Naive thymus-derived CD8-positive, alpha-beta T cell (primary cell): ENCODE data around the gene CDCA7L. TPM values are rescaled to one million over a fixed set of nuclear protein-coding genes. Genes with fewer than 3 reads are reported as not detected.

ENCODE experiments used
- ATAC-seq, 2 donors: fragments of 150-1000 bp; cut with Tn5 transposase in 1 of 2; sonication (Bioruptor Pico), chemical (Tn5 transposase) in 1 of 2; 1 replicate in 1 of 2; 2 replicates in 1 of 2; pipeline ENCODE4 v1.10.0; 2021; ENCODE audit warnings: mild to moderate bottlenecking in 2 of 2, moderate library complexity in 2 of 2
- POLR2A ChIA-PET: fragments of 350-600 bp; sonication (Branson Sonifier 250); formaldehyde crosslinking; loops from one replicate; lab custom pipeline; 2021; ENCODE audit warnings: antibody characterized with exemption; lab: Charles Lee
- DNase-seq, 10 donors: peaks; one replicate each; pipeline versions ENCODE4 v3.0.0 to v3.0.0-alpha.2; 2020 to 2022
- H3K27ac Mint-ChIP-seq, 10 donors: one replicate each; pipeline ENCODE4 v1.8.0; 2020 to 2022; ENCODE audit warnings: mild to moderate bottlenecking in 10 of 10, mixed read lengths in 10 of 10, moderate library complexity in 4 of 10, inconsistent platforms in 1 of 10
- H3K27me3 Mint-ChIP-seq, 5 donors: one replicate each; pipeline ENCODE4 v1.8.0; 2021 to 2022; ENCODE audit warnings: mixed read lengths in 5 of 5
- H3K36me3 Mint-ChIP-seq, 3 donors: one replicate each; pipeline ENCODE4 v1.8.0; 2020 to 2022; ENCODE audit warnings: mixed read lengths in 3 of 3, mild to moderate bottlenecking in 2 of 3, inconsistent platforms in 1 of 3
- H3K4me1 Mint-ChIP-seq, 4 donors: one replicate each; pipeline ENCODE4 v1.8.0; 2021 to 2022; ENCODE audit warnings: mixed read lengths in 4 of 4
- H3K4me3 Mint-ChIP-seq, 10 donors: one replicate each; pipeline ENCODE4 v1.8.0; 2020 to 2022; ENCODE audit warnings: mild to moderate bottlenecking in 10 of 10, mixed read lengths in 10 of 10, moderate library complexity in 6 of 10, inconsistent platforms in 1 of 10
- H3K9me3 Mint-ChIP-seq, 9 donors: one replicate each; pipeline ENCODE4 v1.8.0; 2020 to 2022; ENCODE audit warnings: mixed read lengths in 9 of 9, mild to moderate bottlenecking in 3 of 9, inconsistent platforms in 1 of 9, moderate library complexity in 1 of 9
- polyA plus RNA-seq, 3 donors: library from polyadenylated mRNA; unstranded; fragments of 300-500 nt; fragmentation: Illumina TruSeq; gene quantifications; one replicate each; pipeline ENCODE4 v1.2.3, GENCODE V29; 2021
- total RNA-seq, 8 experiments: library from RNA in 2 of 8; stranded (reverse) in 2 of 8; gene quantifications; one replicate each; pipeline ENCODE4 v1.2.3 and lab custom pipeline; 2021 to 2026

CDCA7L gene
- total and polyA plus RNA-seq, 5 experiments from 2014 or later: 23.9 to 48.7 (median 38.5) TPM

GRCh38 chr7:21962677-21963076, 17.0 kb upstream of the CDCA7L start:
- POLR2A ChIA-PET: no interaction called here
- no peaks in the 10 kb centered on the region for H3K9me3 Mint-ChIP-seq
- DNase-seq (no peak), ATAC-seq (no peak)
- H3K27ac Mint-ChIP-seq: no peak overlapping the region
- peaks cover 1 to 35% (median 6%) of the 10 kb centered on the region in 4 donors for H3K4me1 Mint-ChIP-seq
- peaks cover 0 to 4% (median 0%) of the 10 kb centered on the region in 5 donors for H3K27me3 Mint-ChIP-seq
- no peaks in the 10 kb centered on the region for H3K36me3 Mint-ChIP-seq
- no peak overlapping the region for H3K4me3 Mint-ChIP-seq

GRCh38 chr7:21960922-21961321, 15.2 kb upstream of the CDCA7L start:
- H3K9me3 Mint-ChIP-seq: no peaks in the 10 kb centered on the region
- H3K36me3 Mint-ChIP-seq: no peaks in the 10 kb centered on the region
- no peak for DNase-seq
- H3K4me1 Mint-ChIP-seq: peaks cover 0 to 21% (median 0%) of the 10 kb centered on the region in 4 donors
- no peak for ATAC-seq
- no peak overlapping the region for H3K4me3 Mint-ChIP-seq
- H3K27me3 Mint-ChIP-seq: peaks cover 0 to 4% (median 0%) of the 10 kb centered on the region in 5 donors
- H3K27ac Mint-ChIP-seq: no peak overlapping the region
- POLR2A ChIA-PET: no interaction called here

GRCh38 chr7:21959387-21959776, 13.7 kb upstream of the CDCA7L start:
- POLR2A ChIA-PET: no interaction called here
- Mint-ChIP-seq H3K27me3 (peaks cover 0 to 4% (median 0%) of the 10 kb centered on the region in 5 donors), H3K4me3 (no peak overlapping the region), H3K9me3 (no peaks in the 10 kb centered on the region), H3K27ac (no peak overlapping the region), H3K36me3 (no peaks in the 10 kb centered on the region), H3K4me1 (peaks cover 0 to 10% (median 0%) of the 10 kb centered on the region in 4 donors)
- no peak for DNase-seq
- no peak for ATAC-seq

GRCh38 chr7:21953781-21954180, 8.1 kb upstream of the CDCA7L start:
- H3K27me3 Mint-ChIP-seq: no peaks in the 10 kb centered on the region
- peaks cover 0 to 4% (median 2%) of the 10 kb centered on the region in 4 donors for H3K4me1 Mint-ChIP-seq
- H3K27ac Mint-ChIP-seq: no peak overlapping the region
- H3K4me3 Mint-ChIP-seq: no peak overlapping the region
- ATAC-seq (no peak), DNase-seq (no peak)
- no peaks in the 10 kb centered on the region for H3K9me3 Mint-ChIP-seq
- POLR2A ChIA-PET: interaction anchor here (0.7 kb wide), 1 partner anchor 168 kb away, joined by 3 read pairs; no protein-coding TSS in a partner anchor
- H3K36me3 Mint-ChIP-seq: no peaks in the 10 kb centered on the region

GRCh38 chr7:21948887-21949540, 3.3 kb upstream of the CDCA7L start:
- Mint-ChIP-seq H3K27ac (peak overlapping the region in 3 of 10 donors; percentile 2 to 45 (median 44)), H3K4me3 (peak overlapping the region in 1 of 10 donors; percentile 19)
- POLR2A ChIA-PET: interaction anchor here (0.7 kb wide), 1 partner anchor 98 kb away, joined by 3 read pairs; no protein-coding TSS in a partner anchor

GRCh38 chr7:21948364-21948763, 2.7 kb upstream of the CDCA7L start:
- Mint-ChIP-seq H3K9me3 (no peaks in the 10 kb centered on the region), H3K4me1 (peaks cover 9 to 39% (median 31%) of the 10 kb centered on the region in 4 donors), H3K27ac (peak overlapping the region in 1 of 10 donors; percentile 4), H3K36me3 (no peaks in the 10 kb centered on the region), H3K4me3 (no peak overlapping the region), H3K27me3 (no peaks in the 10 kb centered on the region)
- DNase-seq (no peak), ATAC-seq (no peak)
- POLR2A ChIA-PET: no interaction called here

More at GRCh38 chr7:21948887-21949540, 3.3 kb upstream of the CDCA7L start:
- ATAC-seq: no peak
- H3K36me3 Mint-ChIP-seq: no peaks in the 10 kb centered on the region
- H3K4me1 Mint-ChIP-seq: peaks cover 9 to 33% (median 30%) of the 10 kb centered on the region in 4 donors
- no peaks in the 10 kb centered on the region for H3K27me3 Mint-ChIP-seq
- no peaks in the 10 kb centered on the region for H3K9me3 Mint-ChIP-seq
- DNase-seq: no peak

GRCh38 chr7:21947946-21948345, 2.2 kb upstream of the CDCA7L start:
- no peaks in the 10 kb centered on the region for H3K27me3 Mint-ChIP-seq
- H3K4me3 Mint-ChIP-seq: no peak overlapping the region
- H3K36me3 Mint-ChIP-seq: no peaks in the 10 kb centered on the region
- ATAC-seq (no peak), DNase-seq (no peak)
- POLR2A ChIA-PET: no interaction called here
- H3K4me1 Mint-ChIP-seq: peaks cover 9 to 43% (median 36%) of the 10 kb centered on the region in 4 donors
- H3K9me3 Mint-ChIP-seq: no peaks in the 10 kb centered on the region
- H3K27ac Mint-ChIP-seq: peak overlapping the region in 1 of 10 donors; percentile 48

- Mint-ChIP-seq H3K9me3 (no peaks in the 10 kb centered on the region), H3K36me3 (no peaks in the 10 kb centered on the region), H3K4me1 (peaks cover 9 to 52% (median 44%) of the 10 kb centered on the region in 4 donors), H3K4me3 (peak overlapping the region in 7 of 10 donors; percentile 11 to 38 (median 21)), H3K27me3 (no peaks in the 10 kb centered on the region), H3K27ac (no peak overlapping the region)
- POLR2A ChIA-PET: no interaction called here
- ATAC-seq (no peak), DNase-seq (no peak)
These were observed 1.4 kb upstream of the CDCA7L start for GRCh38 chr7:21947056-21947455.

GRCh38 chr7:21946222-21946709, 567 bp upstream of the CDCA7L start:
- Mint-ChIP-seq H3K36me3 (no peaks in the 10 kb centered on the region), H3K27me3 (no peaks in the 10 kb centered on the region), H3K27ac (peak overlapping the region in 5 of 10 donors; percentile 29 to 82 (median 65)), H3K4me3 (peak overlapping the region; percentile 84 to 93 (median 91)), H3K4me1 (peaks cover 12 to 60% (median 52%) of the 10 kb centered on the region in 4 donors), H3K9me3 (no peaks in the 10 kb centered on the region)
- DNase-seq: no peak
- POLR2A ChIA-PET: interaction anchor here (0.6 to 2.8 kb wide), 7 partner anchors 10 to 609 kb away, joined by 3 to 19 read pairs (median 5); no protein-coding TSS in a partner anchor
- ATAC-seq: no peak

- H3K4me3 Mint-ChIP-seq: peak overlapping the region; percentile 84 to 93 (median 91)
- POLR2A ChIA-PET: interaction anchor here (0.6 to 2.8 kb wide), 11 partner anchors 10 to 1938 kb away, joined by 3 to 19 read pairs (median 5); partner anchors contain the start of gene SP4
- H3K27ac Mint-ChIP-seq: peak overlapping the region; percentile 26 to 90 (median 77)
- H3K9me3 Mint-ChIP-seq: no peaks in the 10 kb centered on the region
- DNase-seq (peak in 8 of 10 donors; percentile 4 to 64 (median 26)), ATAC-seq (peak; percentile 17 to 27)
- peaks cover 14 to 74% (median 63%) of the 10 kb centered on the region in 4 donors for H3K4me1 Mint-ChIP-seq
- no peaks in the 10 kb centered on the region for H3K27me3 Mint-ChIP-seq
- H3K36me3 Mint-ChIP-seq: no peaks in the 10 kb centered on the region
These were observed 864 bp downstream of the CDCA7L start for GRCh38 chr7:21944616-21945453.

GRCh38 chr7:21943436-21943835, 2.3 kb downstream of the CDCA7L start:
- H3K4me1 Mint-ChIP-seq: peaks cover 17 to 82% (median 67%) of the 10 kb centered on the region in 4 donors
- no peaks in the 10 kb centered on the region for H3K27me3 Mint-ChIP-seq
- DNase-seq (no peak), ATAC-seq (no peak)
- POLR2A ChIA-PET: interaction anchor here (0.9 kb wide), 1 partner anchor 28 kb away, joined by 3 read pairs; no protein-coding TSS in a partner anchor
- no peaks in the 10 kb centered on the region for H3K9me3 Mint-ChIP-seq
- peaks cover 0 to 2% (median 0%) of the 10 kb centered on the region in 3 donors for H3K36me3 Mint-ChIP-seq
- H3K4me3 Mint-ChIP-seq: peak overlapping the region in 8 of 10 donors; percentile 36 to 93 (median 78)
- peak overlapping the region in 1 of 10 donors; percentile 37 for H3K27ac Mint-ChIP-seq

GRCh38 chr7:21942955-21943354, 2.7 kb downstream of the CDCA7L start:
- H3K27me3 Mint-ChIP-seq: no peaks in the 10 kb centered on the region
- peaks cover 0 to 6% (median 2%) of the 10 kb centered on the region in 3 donors for H3K36me3 Mint-ChIP-seq
- H3K9me3 Mint-ChIP-seq: no peaks in the 10 kb centered on the region
- no peak for DNase-seq
- no peak for ATAC-seq
- POLR2A ChIA-PET: no interaction called here
- peaks cover 16 to 81% (median 62%) of the 10 kb centered on the region in 4 donors for H3K4me1 Mint-ChIP-seq
- peak overlapping the region in 9 of 10 donors; percentile 24 to 91 (median 59) for H3K4me3 Mint-ChIP-seq
- H3K27ac Mint-ChIP-seq: peak overlapping the region in 3 of 10 donors; percentile 37 to 51 (median 43)
